ENCODE measurements around the gene PIGV.

Gene PIGV

DNA sequence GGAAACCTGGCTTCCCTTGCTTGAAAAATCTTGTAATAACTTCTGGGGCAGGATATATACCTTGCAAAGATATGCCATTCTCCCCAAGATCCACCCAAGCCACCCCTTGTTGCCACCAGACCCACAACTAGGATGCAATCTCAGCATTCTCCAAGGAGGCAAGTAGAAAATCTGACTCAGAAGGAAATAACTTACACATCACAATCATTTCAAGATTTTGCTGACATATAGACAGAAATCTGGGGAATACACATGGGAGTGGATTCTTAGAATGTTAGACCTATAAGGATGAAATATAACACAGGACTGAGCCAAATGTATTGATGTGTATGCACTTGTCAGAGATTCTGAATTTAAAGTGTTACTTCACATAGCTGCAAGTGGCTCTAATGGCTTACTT, 24.0 kb downstream of the PIGV start:
- Histone ChIP-seq H3K4me1 (ENCODE audit: control insufficient read depth, insufficient read depth, low read length) (no peaks in the 10 kb centered on the region), H3K9me3 (ENCODE audit: control insufficient read depth, insufficient read depth, low read depth, low read length) (no peaks in the 10 kb centered on the region), H3K27ac (ENCODE audit: extremely low read depth, low read depth, low read length) (no peak overlapping the region), H3K36me3 (ENCODE audit: control insufficient read depth in 2 of 2, insufficient read depth in 1 of 2, low read length in 2 of 2) (no peaks in the 10 kb centered on the region), H3K4me3 (ENCODE audit: low read depth, low read length) (no peak overlapping the region)
- ChIA-PET CTCF (interaction anchor here (0.6 to 4.7 kb wide), 12 partner anchors 9 to 969 kb away, joined by 3 to 54 read pairs (median 8); no protein-coding TSS in a partner anchor), POLR2A (interaction anchor here (0.6 to 1.0 kb wide), 3 partner anchors 9 to 113 kb away, joined by 3 to 6 read pairs (median 4); no protein-coding TSS in a partner anchor)
- no peak for TF ChIP-seq ZNF155 (tag by site-specific recombination; IDR thresholded peaks at IDR 0.05)
- no peak for TF ChIP-seq ZNF416 (tag by site-specific recombination; IDR thresholded peaks at IDR 0.05)
- TF ChIP-seq, protein P1, sequence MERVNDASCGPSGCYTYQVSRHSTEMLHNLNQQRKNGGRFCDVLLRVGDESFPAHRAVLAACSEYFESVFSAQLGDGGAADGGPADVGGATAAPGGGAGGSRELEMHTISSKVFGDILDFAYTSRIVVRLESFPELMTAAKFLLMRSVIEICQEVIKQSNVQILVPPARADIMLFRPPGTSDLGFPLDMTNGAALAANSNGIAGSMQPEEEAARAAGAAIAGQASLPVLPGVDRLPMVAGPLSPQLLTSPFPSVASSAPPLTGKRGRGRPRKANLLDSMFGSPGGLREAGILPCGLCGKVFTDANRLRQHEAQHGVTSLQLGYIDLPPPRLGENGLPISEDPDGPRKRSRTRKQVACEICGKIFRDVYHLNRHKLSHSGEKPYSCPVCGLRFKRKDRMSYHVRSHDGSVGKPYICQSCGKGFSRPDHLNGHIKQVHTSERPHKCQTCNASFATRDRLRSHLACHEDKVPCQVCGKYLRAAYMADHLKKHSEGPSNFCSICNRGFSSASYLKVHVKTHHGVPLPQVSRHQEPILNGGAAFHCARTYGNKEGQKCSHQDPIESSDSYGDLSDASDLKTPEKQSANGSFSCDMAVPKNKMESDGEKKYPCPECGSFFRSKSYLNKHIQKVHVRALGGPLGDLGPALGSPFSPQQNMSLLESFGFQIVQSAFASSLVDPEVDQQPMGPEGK (tag by site-specific recombination; IDR thresholded peaks at IDR 0.05), result no peak
- no peak for TF ChIP-seq ZNF433 (tag by site-specific recombination; IDR thresholded peaks at IDR 0.05; ENCODE audit: low read depth)
- TF ChIP-seq SALL2 (tag by site-specific recombination; IDR thresholded peaks at IDR 0.05; ENCODE audit: borderline replicate concordance), result no peak
- TF ChIP-seq, protein P2, sequence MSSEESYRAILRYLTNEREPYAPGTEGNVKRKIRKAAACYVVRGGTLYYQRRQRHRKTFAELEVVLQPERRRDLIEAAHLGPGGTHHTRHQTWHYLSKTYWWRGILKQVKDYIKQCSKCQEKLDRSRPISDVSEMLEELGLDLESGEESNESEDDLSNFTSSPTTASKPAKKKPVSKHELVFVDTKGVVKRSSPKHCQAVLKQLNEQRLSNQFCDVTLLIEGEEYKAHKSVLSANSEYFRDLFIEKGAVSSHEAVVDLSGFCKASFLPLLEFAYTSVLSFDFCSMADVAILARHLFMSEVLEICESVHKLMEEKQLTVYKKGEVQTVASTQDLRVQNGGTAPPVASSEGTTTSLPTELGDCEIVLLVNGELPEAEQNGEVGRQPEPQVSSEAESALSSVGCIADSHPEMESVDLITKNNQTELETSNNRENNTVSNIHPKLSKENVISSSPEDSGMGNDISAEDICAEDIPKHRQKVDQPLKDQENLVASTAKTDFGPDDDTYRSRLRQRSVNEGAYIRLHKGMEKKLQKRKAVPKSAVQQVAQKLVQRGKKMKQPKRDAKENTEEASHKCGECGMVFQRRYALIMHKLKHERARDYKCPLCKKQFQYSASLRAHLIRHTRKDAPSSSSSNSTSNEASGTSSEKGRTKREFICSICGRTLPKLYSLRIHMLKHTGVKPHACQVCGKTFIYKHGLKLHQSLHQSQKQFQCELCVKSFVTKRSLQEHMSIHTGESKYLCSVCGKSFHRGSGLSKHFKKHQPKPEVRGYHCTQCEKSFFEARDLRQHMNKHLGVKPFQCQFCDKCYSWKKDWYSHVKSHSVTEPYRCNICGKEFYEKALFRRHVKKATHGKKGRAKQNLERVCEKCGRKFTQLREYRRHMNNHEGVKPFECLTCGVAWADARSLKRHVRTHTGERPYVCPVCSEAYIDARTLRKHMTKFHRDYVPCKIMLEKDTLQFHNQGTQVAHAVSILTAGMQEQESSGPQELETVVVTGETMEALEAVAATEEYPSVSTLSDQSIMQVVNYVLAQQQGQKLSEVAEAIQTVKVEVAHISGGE (tag by site-specific recombination; conservative IDR thresholded peaks at IDR 0.05; ENCODE audit: low read depth), result no peak
- TF ChIP-seq ZNF529 (tag by site-specific recombination; IDR thresholded peaks at IDR 0.05; ENCODE audit: insufficient replicate concordance), result no peak
- no peak for TF ChIP-seq ZNF335 (tag by site-specific recombination; conservative IDR thresholded peaks at IDR 0.05)
- TF ChIP-seq ZNF132 (tag by site-specific recombination; IDR thresholded peaks at IDR 0.05; ENCODE audit: borderline replicate concordance), result no peak

- Histone ChIP-seq H3K9me3 (ENCODE audit: control insufficient read depth, insufficient read depth, low read depth, low read length) (no peaks in the 10 kb centered on the region), H3K4me3 (ENCODE audit: low read depth, low read length) (no peak overlapping the region), H3K4me1 (ENCODE audit: control insufficient read depth, insufficient read depth, low read length) (no peaks in the 10 kb centered on the region), H3K36me3 (ENCODE audit: control insufficient read depth in 2 of 2, insufficient read depth in 1 of 2, low read length in 2 of 2) (no peaks in the 10 kb centered on the region), H3K27ac (ENCODE audit: extremely low read depth, low read depth, low read length) (no peak overlapping the region)
- peak; percentile 99 for TF ChIP-seq ZNF548 (tag by site-specific recombination; IDR thresholded peaks at IDR 0.05)
- TF ChIP-seq ZFP37 (tag by site-specific recombination; IDR thresholded peaks at IDR 0.05), result no peak
- CTCF ChIA-PET, result no interaction called here
- POLR2A ChIA-PET, result no interaction called here
Measured at GRCh38 chr1:26814377-26814776, 26.6 kb downstream of the PIGV start.

DNA sequence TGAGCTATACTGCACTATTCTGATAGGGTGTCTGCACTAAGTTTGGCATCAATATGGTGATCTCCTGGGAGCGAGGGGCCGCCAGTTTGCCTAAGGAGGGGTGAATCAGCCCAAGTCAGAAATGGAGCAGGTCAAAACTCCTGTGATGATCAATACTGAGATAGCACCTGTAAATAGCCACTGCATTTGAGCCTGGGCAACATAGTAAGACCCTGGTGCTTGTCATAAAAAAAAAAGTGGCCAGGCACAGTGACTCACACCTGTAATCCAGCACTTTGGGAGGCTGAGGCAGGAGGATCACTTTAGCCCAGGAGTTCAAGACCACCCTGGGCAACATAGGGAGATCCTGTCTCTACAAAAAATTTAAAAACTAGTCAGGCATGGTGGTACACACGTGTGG, 27.1 kb downstream of the PIGV start:
- TF ChIP-seq ZFHX2 (tag by site-specific recombination; conservative IDR thresholded peaks at IDR 0.05) (no peak), ZNF580 (tag by site-specific recombination; IDR thresholded peaks at IDR 0.05) (no peak), ZNF121 (tag by site-specific recombination; IDR thresholded peaks at IDR 0.05) (peak; percentile 77)
- TF ChIP-seq, protein P3, sequence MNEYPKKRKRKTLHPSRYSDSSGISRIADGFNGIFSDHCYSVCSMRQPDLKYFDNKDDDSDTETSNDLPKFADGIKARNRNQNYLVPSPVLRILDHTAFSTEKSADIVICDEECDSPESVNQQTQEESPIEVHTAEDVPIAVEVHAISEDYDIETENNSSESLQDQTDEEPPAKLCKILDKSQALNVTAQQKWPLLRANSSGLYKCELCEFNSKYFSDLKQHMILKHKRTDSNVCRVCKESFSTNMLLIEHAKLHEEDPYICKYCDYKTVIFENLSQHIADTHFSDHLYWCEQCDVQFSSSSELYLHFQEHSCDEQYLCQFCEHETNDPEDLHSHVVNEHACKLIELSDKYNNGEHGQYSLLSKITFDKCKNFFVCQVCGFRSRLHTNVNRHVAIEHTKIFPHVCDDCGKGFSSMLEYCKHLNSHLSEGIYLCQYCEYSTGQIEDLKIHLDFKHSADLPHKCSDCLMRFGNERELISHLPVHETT (tag by site-specific recombination; IDR thresholded peaks at IDR 0.05), result no peak
- Histone ChIP-seq H3K36me3 (ENCODE audit: control insufficient read depth in 2 of 2, insufficient read depth in 1 of 2, low read length in 2 of 2) (no peaks in the 10 kb centered on the region), H3K4me1 (ENCODE audit: control insufficient read depth, insufficient read depth, low read length) (no peaks in the 10 kb centered on the region), H3K9me3 (ENCODE audit: control insufficient read depth, insufficient read depth, low read depth, low read length) (no peaks in the 10 kb centered on the region), H3K27ac (ENCODE audit: extremely low read depth, low read depth, low read length) (no peak overlapping the region), H3K4me3 (ENCODE audit: low read depth, low read length) (no peak overlapping the region)
- ChIA-PET CTCF (interaction anchor here (0.8 kb wide), 1 partner anchor 16 kb away, joined by 3 read pairs; no protein-coding TSS in a partner anchor), POLR2A (no interaction called here)
